GM19467 (cell line): ENCODE measurements around the gene AGPAT3.

ENCODE experiments used
- ATAC-seq: cut with Tn5 transposase; IDR thresholded peaks from one replicate; pipeline ENCODE4 v1.9.1; 2021; ENCODE audit warnings: mild to moderate bottlenecking, moderate library complexity; ENCODE audit not compliant: unreplicated experiment

AGPAT3 gene

DNA sequence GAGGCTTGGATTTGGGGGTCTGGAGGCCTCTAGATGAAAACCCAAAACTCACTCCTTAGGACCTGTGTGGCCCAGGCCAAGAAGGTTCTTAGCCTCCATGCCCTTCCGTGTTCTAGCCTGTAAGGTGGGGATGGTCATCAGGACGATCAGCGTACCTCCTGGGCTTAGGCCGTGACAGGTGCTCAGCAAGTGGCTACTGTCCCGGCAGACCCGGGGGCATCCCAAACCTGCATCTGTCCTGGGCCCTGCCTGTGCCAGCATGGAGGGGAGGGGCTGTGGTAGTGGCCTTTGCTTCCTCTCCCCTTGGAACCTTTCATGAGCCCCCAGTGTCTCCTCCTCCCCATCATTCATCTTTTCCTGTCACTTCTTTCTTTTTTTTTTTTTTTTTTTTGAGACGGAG lies 124.4 kb downstream of the AGPAT3 start:
- ATAC-seq = no peak

DNA sequence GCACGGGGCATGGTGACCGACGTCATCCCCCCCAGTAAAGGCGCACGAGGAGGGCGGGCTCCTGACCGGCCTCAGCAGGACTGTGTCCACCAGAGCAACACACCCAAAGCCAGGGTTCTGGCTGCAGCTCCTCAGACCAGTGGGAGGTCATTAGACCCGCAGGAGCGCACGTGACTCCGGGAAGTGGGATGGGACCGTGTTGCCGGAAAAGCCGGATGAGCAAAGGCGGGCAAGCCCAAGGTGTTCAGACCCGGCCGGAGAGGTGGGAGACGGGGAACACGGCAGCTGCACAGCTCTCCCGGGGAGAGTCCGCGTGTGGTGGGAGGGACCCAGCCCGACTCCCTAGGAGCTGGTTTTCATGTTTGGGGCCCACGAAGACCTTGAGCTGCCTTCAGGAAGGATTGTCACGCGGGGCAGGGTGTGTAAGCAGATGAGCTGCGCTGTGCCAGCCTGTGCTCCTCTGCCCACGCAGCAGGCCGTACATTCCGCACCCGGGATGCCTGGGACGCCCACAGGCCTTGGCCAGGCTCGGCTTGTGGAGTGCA lies 126.5 kb downstream of the AGPAT3 start:
- ATAC-seq = no peak

DNA sequence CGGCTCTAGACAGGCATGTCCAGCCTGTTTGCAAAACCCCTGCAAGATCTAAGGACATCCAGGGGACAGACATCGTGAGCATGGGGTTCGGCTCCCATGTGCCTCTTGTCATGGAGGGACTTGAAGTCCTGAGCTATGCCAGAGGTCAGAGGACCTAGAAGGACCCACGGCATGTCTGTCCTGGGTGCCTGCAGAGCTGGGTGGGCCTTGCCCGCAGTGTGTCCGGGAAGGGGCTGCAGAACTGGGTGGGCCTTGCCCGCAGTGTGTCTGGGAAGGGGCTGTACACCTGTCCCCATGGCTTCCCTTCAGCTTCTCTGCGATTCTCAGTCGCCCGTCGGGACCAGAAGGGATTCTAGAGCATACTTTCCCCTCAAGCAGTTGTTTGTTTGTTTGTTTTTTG lies 127.1 kb downstream of the AGPAT3 start:
- ATAC-seq = no peak

DNA sequence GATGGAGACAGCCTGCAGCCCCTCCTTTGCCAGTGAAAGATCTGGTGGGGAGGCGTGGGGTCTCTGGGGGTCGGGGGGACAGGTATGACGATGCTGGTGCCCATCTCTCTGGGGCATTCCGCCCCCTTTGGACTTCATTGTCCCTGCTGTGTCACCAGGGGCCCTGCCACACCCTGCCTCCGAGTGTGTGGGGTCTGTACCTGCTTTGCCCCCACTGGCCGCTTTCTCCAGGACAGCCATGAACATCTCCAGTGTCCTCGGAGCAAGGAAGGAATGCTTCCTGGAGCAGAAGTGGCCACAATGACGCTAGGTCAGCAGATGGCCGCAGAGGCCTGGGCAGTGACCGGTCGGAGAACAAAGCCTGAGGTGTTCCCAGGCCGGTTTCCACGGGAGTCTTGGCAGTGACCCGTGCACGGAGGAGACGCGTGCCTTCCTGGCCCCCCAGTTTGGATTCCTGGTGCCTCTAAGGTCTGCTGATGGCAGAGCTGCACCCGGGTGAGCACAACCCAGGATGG lies 128.5 kb downstream of the AGPAT3 start:
- no peak for ATAC-seq

DNA sequence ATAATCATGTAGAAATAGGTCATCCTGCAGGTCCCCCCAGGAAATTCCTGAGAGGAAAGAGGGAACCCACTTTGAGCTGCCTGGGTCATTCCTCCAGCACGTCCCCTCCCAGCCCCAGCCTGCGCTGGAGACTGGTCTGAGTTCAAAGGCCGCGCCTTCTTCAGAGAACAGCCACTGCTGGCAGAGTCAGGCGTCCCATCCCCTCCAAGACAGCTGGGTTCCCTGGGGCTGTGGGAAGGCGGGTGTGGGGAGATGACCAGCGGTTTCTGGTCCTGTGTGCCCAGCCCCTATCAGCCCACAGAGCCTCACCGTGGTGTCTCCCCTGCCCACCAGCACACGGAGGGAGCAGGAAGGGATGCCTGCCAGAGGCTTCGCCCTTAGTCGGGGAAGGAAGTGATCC lies 129.1 kb downstream of the AGPAT3 start:
- ATAC-seq = no peak

DNA sequence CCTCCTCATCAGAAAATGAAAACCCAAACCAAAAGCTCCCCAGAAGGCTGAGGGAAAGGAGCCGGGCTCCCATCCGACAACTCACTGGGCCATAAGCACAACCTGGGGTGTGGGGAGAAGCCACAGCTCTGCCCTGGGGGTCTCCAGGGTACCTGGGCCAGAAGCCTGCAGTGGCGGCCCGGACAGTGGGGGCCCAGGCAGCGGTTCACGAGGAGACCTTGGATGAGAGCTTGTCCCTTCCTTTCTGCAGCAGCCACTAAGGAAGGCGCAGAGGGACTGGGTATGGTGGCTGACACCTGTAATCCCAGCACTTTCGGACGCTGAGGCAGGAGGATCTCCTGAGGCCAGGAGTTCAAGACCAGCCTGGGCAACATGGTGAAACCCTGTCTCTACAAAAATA lies 129.6 kb downstream of the AGPAT3 start:
- ATAC-seq = no peak

DNA sequence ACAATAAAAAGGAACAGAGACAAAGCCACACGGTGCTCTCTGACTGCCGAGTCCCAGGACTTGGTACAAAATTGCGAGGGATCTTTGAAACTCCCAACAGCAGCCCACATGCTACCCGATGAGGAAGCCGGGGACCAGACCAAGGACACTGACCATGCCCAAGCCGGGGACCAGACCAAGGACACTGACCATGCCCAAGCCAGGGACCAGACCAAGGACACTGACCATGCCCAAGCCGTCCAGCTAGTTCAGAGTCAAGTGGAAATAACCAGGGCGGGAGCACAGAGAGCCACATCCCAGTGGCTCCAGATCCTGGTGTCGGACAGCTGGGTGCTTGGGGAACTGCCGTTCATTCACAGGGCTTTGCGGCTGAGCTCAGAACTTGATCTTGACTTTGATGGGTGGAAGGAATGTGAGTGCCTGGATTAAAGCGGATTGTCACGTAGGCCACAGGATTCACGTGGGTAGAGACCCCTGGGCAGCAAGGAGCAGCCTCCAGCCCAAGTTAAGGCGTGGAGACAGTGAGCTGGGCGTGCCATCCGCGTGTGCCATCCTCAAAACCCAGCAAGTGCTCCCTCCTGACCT lies 130.6 kb downstream of the AGPAT3 start:
- ATAC-seq = no peak

DNA sequence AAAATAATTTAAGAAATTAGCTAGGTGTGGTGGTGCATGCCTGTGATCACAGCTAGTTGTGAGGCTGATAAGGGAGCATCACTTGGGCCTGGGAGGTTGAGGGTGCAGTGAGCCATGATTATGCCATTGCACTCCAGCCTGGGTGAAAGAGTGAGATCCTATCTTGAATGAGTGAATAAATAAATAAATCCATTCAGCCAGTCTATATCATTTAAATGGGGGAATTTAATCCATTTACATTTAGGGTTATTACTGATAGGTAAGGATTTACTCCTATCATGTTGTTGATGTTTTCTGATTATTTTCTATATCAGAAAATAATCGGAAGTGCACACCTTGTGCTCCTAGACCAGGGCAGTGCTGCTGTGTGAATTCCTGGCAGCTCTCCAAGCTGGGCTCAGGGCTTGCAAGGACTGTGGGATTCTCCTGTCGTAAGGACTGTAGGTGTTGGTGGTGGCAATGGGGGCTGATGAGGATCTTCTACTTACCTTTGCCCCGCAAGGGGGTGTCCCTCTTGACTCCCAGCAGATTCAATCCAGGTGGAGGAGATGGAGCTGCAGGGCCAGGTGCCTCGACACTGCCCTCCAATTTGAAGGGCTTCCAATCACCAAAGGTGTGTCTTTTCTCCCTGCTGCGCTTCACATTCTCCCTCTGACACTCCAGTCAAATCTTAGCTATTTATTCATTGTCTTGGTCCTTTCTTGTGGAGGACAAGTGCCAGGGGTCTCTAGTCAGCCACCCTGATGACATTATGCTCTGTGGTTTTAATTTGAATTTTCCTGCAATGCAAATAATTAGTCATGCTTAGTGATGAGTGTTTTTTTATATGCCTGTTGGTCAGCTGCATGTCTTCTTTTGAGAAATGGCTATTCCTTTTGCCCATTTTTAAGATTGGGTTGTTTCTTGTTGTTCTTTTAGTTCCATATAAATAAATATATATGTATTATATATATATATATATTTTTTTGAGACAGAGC lies 133.0 kb downstream of the AGPAT3 start:
- no peak for ATAC-seq

DNA sequence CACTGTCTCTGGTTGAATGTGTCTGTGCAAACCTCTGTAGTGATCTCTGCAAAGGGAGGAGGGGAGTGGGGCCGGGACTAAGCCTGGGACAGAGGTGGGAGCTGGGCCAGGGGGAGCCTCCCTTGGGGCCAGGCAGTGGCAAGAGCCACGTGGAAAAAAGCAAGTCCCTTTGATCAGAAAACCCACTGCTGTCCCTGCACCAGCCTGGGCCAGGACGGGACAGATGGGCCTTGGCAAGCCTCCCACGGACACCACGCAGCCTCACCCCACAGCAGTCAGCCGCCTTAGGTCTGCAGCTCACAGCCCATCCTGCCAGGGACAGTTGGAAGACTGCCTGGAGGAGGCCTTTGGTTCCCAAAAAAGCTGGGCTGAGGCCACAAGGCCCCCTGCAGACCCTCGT lies 135.3 kb downstream of the AGPAT3 start:
- ATAC-seq = no peak

DNA sequence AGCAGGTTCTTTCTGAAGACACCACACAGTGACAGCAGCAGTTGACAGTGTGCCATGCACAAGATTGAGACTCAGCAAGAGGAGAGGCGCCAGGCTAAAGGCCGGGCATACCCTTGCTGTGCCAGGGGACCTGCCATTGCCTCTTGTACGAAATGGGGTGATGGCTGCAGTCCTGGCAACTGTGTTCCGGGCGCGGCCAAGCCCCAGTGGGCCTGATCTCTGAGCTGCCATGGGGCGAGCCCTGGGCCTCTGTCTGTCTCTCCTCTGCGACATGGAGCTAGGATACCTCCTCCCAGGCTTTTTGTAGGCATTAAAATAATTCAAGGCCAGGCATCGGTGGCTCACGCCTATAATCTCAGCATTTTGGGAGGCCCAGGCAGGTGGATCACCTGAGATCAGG lies 137.5 kb downstream of the AGPAT3 start:
- no peak for ATAC-seq

DNA sequence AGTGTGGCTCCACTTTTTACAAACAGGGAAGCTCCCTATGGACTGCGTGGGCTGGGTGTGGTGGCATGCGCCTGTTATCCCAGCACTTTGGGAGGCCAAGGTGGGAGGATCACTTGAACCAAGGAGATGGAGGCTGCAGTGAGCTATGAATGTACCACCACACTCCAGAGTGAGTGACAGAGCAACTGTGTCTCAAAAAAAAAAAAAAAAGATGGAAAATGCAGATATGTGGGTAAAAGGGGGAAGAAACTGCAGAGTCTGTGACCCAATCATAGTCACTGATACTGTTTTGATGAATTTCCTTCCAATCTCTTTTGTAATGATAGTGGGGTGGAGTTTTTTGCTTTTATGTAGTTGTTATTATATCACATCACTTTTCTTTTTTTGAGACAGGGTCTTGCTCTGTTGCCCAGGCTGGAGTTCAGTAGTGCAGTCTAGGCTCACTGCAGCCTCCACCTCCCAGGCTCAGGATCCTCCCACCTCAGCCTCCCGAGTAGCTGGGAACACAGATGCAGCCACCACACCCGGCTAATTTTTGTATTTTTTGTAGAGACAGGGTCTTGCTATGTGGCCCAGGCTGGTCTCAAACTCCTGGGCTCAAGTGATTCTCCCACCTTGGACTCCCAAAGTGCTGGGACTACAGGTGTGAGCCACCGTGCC lies 138.4 kb downstream of the AGPAT3 start:
- no peak for ATAC-seq

DNA sequence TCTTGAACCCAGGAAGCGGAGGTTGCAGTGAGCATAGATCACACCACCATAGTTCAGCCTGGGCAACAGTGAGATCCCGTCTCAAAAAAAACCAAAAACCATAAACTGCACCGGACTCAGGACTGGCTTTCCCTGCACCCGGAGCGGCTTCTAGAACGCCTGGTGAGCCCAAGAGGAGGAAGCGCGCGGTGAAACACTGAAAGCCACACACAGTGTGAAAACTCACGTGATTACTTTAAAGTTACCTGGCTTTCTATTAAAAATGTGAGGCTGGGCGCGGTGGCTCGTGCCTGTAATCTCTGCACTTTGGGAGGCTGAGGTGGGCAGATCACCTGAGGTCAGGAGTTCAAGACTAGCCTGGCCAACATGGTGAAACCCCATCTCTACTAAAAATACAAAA lies 140.0 kb downstream of the AGPAT3 start:
- no peak for ATAC-seq

DNA sequence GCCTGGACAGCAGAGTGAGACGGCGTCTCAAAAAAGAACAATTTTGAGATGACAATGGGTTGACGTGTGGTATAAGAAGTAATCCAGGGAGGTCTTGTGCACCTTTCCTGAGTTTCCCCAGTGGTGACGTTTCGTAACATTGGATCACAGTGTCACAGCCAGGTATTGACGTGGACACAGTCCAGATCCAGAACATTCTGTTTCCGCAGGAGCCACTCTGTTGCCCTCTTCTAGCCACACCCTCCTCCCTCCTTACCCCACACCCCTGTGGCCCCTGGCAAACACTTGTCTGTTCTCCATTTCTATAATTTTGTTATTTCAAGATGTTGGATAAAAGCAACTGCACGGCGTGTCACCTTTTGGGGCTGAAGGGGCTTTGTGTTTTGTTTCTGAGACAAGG lies 140.6 kb downstream of the AGPAT3 start:
- no peak for ATAC-seq

DNA sequence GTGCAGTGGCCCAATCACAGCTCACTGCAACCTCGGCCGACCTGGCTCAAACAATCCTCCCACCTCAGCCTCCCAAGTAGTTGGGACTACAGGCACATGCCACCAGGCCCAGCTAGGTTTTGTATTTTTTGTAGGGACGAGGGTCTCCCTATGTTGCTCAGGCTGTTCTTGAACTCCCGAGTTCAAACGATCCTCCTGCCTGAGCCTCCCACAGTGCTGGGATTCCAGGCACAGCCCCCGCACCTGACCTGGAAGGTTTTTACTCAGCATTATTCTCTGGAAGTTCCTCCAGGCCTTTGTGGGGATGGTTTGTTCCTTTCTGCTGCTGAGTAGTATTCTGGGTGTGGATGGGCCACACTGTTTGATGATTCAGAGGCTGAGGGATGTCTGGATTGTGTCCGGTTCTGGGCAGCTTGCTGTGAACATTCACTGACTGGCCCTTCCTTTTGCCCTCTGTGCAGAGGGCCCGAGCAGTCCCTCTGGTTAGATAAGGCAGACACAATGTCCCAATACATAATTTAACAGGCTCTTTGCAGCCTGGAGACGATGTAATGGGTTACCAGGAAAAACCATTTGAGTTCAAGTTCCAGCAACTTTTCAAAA lies 141.1 kb downstream of the AGPAT3 start:
- no peak for ATAC-seq

DNA sequence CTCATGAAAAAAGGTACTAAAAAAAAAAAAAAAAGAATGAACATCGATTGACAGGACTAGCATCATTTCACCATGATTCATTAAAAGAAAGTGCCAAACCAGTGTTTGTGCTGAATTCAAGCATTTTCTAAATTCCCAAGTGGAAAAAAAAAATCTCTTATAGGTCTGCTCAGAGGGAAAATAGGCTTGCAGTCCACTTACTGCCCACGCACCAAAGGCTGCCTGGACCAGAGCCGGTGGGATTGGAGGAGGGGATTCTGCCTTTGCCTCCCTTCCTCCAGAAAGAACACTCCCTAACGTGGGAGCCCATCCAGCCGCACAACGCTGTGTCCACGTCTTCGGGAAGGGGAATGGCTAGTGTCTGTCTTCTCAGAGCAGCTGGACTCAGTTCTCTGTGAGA lies 141.6 kb downstream of the AGPAT3 start:
- no peak for ATAC-seq

DNA sequence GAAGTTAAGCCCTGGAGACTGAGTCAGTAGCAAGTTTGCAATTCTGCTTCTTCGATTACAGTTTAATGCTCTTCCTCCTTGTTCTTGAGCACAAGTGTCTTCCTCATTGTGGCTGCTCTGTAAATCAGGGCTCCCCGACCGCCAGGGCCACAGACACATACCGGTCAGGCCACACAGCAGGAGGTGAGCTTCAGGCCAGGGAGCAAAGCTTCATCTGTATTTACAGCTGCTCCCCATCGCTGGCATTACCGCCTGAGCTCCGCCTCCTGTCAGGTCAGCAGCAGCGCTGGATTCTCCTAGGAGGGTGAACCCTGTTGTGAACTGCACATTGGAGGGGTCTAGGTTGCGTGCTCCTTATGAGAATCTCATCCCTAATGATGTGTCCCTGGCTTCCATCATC lies 145.4 kb downstream of the AGPAT3 start:
- ATAC-seq = no peak

DNA sequence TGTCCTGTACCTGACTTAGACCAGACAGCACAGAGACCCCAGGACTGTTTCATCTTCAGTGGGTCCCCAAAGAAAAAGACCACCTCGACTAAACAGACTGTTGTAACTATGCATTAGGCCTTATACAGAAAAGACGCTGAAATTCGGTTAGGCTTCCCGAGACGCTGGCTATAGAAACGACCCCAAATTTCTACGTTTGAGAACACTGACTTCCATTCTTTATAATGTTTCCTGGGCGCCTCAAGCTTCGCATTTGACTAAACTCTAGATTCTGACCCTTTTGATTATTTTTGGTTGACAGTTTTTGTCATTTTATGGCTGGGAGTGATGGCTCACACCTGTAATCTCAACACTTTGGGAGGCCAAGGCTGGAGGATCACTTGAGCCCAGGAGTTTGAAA lies 146.1 kb downstream of the AGPAT3 start:
- no peak for ATAC-seq

DNA sequence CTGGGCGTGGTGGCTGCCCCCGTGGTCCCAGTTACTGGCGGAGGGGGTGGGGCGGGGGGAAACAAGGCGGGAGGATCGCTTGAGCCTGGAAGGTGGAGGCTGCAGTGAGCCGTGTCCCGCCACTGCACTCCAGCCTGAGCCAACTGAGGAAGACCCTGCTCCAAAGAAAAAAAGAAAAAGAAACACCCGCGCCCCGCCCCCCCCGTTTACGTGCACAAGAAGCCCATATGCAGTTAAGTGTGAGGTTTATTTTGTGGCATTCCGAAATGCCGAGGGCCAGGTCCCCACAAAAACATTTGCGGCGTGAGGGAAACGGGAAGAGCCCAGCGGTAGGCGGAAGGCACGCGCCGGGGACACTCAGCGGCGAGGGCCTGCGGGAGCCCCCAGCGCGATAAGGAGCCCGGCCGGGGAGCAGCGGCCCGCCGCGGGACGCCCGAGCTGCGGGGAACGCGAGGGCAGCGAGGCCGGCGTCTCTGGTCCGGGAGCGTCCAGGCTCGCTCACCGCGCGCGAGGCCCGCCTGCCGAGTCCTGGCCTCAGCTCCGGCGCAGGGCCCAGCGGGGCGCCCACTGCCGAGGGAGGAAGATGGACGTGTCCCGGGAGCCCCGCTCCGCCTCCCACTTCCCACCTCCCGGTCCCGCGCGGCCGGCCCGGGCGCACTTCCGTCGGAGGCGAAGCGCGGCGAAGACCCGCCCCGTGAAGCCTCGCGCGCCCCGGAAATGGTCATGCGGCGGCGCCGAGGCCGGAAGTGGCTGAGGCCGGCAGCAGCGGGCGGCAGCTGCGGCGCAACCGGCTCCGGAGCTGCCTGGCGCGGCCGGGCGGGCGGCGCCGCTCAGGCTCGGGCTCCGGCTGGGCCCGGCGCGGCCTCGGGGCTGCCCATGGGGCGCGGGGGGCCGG lies 146.8 kb downstream of the AGPAT3 start, which contains the start of gene TRAPPC10:
TSS of gene TRAPPC10 (plus strand) at position 731 of the 895 bp plus-strand sequence. CDS start 185 bp downstream, outside the sequence.
- peak; percentile 56 for ATAC-seq

DNA sequence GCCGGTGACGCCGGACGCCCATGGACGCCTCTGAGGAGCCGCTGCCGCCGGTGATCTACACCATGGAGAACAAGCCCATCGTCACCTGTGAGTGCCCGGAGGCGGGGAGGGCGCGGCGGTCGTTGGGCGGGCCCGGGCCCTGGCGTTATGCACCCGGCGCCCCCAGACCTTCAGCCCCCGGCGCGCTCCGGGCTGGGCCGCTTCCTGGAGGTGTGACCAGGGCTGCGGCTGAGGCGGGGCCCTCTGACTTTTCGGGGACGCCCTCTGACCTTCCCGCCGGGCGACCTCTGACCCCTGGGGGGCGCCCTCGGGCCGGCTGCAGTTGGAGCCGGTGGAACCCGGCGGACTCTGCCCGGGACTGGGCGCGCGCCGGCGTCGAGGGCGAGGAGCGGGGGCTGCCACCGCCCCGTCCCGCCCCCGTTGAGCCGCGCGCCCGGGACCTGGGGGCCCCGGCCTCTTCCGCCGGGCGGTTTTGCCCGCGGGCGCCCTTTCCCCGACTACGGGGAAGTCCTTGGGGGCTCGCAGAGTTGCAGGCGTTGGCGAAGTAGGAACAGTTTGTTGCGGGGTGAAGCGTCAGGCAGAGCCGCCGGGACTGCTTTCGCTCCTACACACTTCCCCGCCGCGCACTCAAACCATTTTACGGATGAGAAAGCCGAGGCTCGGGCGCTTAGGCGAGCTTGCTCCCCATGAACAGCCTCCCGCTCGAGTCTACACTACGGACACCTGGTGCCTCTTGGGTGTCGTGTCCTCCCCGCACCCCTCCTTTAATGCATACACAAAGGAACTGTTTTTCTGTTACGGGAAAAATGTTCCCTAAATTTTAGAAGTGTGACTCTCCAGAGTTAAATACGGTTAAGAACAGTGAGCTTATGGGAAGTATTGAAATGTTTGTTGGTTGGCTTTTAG lies 147.7 kb downstream of the AGPAT3 start:
- peak; percentile 73 for ATAC-seq
